Prostate gland (tissue), 2 donors: Measurements from ENCODE around the gene ABCC8.

Experiments used
- POLR2A ChIP-seq: fragments of 450-650 bp; IDR thresholded peaks from one replicate; pipeline ENCODE4 v1.6.1; 2016; ENCODE audit warnings: antibody characterized with exemption, mild to moderate bottlenecking
- TF ChIP-seq, protein P1 (sequence below), 4 experiments: fragments of 200-600 bp in 2 of 4; fragments of 450-650 bp in 2 of 4; sonication (generic) in 2 of 4; IDR thresholded peaks; 1 replicate in 3 of 4; 2 replicates in 1 of 4; pipeline ENCODE4 v1.5.1; 2016 to 2019; ENCODE audit warnings: antibody characterized with exemption in 4 of 4, mild to moderate bottlenecking in 2 of 4, moderate library complexity in 2 of 4

- TF ChIP-seq, protein P1, sequence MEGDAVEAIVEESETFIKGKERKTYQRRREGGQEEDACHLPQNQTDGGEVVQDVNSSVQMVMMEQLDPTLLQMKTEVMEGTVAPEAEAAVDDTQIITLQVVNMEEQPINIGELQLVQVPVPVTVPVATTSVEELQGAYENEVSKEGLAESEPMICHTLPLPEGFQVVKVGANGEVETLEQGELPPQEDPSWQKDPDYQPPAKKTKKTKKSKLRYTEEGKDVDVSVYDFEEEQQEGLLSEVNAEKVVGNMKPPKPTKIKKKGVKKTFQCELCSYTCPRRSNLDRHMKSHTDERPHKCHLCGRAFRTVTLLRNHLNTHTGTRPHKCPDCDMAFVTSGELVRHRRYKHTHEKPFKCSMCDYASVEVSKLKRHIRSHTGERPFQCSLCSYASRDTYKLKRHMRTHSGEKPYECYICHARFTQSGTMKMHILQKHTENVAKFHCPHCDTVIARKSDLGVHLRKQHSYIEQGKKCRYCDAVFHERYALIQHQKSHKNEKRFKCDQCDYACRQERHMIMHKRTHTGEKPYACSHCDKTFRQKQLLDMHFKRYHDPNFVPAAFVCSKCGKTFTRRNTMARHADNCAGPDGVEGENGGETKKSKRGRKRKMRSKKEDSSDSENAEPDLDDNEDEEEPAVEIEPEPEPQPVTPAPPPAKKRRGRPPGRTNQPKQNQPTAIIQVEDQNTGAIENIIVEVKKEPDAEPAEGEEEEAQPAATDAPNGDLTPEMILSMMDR (IDR thresholded peaks at IDR 0.05), result no peak
- no peak for TF ChIP-seq POLR2A
Observed at GRCh38 chr11:17378655-17379054, 98.0 kb downstream of the ABCC8 start.
